Tongue (tissue), 2 donors: ENCODE results near the gene TENT5C. TPM values are rescaled to one million over a fixed set of nuclear protein-coding genes. Genes with fewer than 3 reads are reported as not detected.
A peak's percentile ranks its signal among the peaks of the same experiment; 100 is the strongest.

Experiments
- DNase-seq: peaks from one replicate; pipeline ENCODE4 v3.0.0-alpha.2; 2015
- total RNA-seq: library from RNA; depleted of rRNA; stranded (reverse); fragments of >200 nt; gene quantifications from one replicate; pipeline ENCODE4 v1.2.3, GENCODE V29; 2014

TENT5C gene
- total RNA-seq, 1 donor from 2014 or later = 13.3 TPM

DNA sequence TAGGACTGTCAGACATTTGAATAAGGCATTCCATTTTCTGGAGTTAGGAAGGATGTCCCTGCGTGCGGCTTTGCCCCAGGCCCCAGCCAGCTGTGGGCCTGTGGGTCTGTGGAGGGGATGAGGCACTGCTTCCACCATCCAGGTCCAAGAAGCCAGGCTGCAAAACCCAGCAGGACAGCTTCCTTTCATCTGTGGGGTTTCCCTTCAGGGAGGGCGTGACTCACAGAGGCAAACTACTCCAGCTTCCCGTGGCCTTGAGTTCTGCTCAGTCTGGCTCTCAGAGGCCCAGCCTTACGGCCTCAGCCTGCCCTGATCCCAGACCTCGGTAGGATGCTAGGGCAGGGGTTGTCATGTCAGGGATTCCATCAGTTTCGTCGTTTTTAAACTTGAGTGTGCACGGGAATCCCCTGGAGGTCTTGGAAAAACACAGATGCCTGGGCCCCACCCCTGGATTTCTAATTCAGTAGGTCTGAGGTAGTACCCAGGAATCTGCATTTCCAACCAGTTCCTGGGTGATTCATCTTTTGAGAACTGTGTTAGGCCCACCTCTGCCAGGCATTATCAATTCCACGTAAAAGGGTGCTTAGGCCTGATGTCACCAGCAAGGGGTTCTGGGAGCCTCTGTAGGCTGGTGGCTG, 32.3 kb upstream of the TENT5C start:
- no peak for DNase-seq

DNA sequence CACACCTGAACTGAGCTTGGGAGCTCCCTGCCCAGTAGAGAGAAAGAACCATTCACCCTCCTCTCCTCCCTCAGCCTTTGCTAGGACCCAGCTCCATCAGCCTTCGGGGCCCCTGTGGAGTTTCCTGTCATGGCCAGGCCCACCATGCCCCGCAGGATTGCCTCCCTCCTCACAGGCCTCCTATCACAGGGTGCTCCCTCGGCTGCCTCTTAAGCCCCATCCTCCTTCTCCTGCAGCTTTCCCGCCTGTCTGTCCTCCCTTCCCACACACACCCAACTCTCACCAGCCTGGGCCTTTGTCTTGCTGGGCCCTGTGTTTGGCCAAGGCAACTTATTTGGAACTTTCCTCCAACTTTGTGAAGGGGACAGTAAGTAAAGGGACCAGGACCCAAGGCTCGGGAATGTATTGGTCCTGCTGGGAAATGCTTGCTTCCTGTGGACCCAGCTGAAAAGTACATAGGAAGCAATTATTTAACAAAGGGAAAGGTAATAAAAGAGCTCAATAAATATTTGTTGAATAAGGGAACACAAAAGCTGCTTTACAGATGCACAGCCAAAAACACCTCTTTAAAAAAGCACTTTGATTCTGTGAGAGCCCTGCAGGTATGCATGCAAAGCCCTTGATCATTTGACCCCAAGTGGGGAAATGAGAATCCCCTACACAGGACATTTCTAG, 31.6 kb upstream of the TENT5C start:
- no peak for DNase-seq

GRCh38 chr1:117575586-117576225, 30.1 kb upstream of the TENT5C start:
- no peak for DNase-seq

DNA sequence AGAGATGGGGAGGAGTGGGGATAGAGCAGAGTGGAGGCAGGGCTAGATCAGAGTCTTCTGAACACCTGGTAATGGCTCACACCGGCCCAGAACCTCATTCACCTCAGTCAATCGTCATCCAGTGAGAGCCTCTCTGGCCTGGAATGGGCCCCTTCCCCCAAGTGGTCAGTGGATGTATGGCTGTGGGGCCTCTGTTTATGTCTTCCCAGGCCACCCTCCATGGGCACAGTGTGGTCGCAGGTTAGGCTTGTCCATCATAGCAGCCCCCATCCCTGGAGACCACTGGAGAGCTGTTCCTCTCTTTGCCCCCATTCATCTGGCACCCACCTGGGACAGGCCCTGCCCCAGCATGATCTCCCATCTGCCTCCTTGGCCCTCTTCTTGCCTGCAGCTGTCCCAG, 29.6 kb upstream of the TENT5C start:
- DNase-seq = no peak

GRCh38 chr1:117577191-117577885, 28.5 kb upstream of the TENT5C start:
- DNase-seq = no peak

GRCh38 chr1:117578466-117578865, 27.4 kb upstream of the TENT5C start:
- DNase-seq = no peak

DNA sequence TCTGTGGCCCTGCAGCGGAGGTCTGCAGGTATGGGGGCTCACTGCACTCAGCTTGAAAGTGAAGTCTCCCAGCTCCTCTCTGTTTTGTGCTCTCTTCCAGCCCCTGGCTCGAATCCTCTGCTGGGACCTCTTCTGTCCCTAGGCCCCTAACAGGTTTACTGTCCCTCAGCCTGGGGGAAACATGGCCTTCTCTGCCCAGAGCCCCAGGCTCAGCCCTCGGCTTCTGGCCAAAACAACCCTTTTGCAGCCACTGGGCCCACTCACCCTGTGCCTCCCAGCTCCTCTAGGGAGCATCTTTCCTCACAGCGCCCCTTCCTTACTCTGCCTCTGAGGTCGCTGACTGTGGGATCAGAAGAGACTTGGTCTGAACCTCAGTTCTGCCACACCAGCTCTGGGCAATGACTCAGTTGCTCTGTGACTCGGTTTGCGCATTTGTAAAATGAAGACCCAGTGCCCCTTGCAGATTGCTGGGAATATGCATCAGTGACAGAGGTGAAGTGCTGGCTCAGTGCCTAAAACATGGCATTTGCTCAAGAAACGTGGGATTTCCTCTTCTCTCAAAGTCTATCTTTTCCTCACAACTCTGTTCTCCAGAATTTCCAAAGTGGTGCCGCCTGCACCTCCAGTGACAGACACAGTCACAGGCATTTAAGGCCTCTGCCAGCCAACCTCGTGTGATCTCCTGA, 26.5 kb upstream of the TENT5C start:
- no peak for DNase-seq

- DNase-seq = no peak
Measured at GRCh38 chr1:117580436-117580835, 25.4 kb upstream of the TENT5C start.

GRCh38 chr1:117580882-117581281, 25.0 kb upstream of the TENT5C start:
- DNase-seq = no peak

DNA sequence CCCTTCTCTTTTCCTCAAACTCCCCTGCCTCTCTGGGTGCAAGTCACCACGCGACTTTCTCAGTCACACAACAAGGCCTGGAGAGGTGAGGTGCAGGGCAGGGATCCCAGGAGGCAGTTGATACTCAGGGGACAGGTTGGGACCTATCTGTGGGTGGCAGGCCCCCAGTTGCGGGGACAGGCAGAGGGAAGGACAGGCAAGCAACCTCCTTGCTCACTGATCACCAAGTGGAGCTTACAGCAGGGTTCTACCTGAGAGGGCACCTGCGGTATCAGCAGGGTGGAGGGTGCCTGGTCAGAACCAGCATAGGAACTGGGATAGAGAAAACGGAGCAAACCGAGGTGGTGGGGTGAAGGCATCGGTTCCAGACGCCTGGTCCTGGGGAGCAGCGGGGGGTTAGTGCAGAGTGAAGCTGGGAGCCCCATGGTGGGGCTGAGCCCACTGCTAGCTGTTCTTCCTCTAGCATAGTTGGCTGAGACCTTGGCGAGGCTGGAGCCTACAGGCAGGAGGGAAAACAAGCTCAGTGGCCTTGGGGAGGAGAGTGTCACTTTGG, 24.4 kb upstream of the TENT5C start:
- DNase-seq = no peak

DNA sequence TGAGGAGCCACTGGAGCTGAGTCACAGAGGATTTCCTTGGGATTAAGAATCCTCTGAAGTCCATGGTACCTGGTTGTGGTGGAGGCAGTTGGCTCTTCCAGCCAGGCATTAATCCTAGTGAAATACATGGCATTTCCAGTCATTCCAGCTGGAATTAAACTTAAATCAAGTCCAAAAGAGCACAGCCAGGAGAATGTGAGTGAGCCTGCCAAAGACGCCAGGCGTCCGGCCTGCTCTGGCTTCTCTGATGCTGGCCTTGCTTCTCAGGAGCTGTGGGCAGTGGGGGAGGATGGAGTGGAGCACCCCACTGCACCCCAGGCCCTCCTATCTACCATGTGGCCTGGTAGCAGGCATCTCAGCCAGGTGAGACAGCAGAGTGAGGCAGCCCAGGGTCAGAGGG, 23.4 kb upstream of the TENT5C start:
- DNase-seq = no peak

- no peak for DNase-seq
Measured at GRCh38 chr1:117583247-117583646, 22.6 kb upstream of the TENT5C start.

DNA sequence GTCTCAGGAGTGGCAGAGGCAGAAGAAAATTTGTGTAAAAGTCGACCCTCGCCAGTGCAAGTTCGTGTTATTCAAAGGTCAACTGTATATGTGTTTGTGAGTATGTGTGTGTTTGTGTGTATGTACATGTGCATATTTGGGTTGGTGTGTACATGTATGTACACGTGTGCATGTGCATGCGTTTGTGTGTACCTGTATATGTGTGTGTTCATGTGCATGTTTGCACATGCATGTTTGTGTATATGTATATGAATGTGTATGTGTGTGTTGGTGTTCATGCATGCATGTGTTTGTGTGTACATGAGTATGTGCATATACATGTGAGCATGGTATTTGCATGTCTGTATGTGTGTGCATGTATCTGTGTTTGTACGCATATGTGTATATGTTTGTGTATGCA, 21.7 kb upstream of the TENT5C start:
- no peak for DNase-seq

DNA sequence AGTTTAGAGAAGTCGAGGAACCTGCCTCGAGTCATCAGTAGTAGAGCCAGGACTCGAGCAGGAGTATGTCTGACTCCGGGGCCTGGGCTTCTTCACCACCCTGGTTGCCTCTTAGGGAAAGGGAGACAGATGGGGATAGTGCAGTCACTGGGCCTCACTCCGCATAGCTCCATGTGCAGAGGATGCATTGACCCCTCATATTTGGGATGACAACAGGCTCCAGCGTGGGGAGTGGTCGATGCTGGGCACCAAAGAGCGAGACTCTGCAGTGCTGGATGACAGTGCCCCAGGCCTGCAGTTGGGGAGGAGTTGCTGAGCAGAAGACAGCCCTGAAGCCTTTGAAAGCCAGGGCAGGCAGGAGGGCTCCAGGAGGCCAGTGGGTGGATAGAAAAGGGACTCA, 20.8 kb upstream of the TENT5C start:
- no peak for DNase-seq

GRCh38 chr1:117586337-117586736, 19.5 kb upstream of the TENT5C start:
- no peak for DNase-seq

GRCh38 chr1:117586747-117587498, 18.9 kb upstream of the TENT5C start:
- no peak for DNase-seq

DNA sequence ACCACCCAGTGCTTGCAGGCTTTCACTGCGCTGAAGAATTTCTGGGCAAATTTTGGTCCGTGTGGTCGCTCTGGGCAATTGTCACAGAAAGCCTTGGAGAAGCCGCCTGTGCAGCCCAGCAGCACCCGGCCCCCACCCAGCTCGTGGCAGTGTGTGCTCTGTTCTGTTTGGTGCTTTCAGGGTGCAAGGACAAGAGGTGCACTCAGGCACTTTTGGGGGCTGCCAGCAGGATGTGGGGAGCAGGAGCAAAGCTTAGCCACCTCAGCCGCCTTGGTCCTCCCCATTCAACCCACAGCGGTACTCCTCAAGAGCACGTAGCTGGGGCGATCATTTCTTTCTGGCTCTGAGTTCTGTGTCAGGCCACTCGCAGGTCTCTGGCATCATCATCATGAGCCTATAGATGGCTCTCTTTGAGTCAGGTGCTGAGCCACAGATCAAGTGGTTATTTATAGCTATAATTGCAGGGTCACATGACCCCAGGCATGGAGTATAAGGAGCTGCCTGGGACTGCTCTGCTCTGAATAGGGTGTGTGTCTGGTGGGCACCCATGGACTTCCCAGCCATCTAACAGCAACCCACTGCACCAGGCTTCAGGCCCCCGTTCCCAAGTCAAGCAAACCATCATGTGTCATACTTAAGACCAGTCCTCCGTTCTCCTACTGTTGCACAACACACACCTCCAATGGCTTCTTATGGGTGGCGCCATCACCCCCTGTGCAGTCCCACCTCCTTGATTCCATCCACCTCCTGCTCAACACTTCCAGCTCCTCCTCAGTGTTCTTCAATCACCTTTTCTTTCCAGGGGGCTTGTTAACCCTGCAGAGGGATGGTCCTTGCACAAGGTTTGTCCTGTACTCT, 18.1 kb upstream of the TENT5C start:
- no peak for DNase-seq

- DNase-seq = no peak
Measured at GRCh38 chr1:117589544-117589943, 16.3 kb upstream of the TENT5C start.

GRCh38 chr1:117590273-117590925, 15.4 kb upstream of the TENT5C start:
- DNase-seq = no peak

DNA sequence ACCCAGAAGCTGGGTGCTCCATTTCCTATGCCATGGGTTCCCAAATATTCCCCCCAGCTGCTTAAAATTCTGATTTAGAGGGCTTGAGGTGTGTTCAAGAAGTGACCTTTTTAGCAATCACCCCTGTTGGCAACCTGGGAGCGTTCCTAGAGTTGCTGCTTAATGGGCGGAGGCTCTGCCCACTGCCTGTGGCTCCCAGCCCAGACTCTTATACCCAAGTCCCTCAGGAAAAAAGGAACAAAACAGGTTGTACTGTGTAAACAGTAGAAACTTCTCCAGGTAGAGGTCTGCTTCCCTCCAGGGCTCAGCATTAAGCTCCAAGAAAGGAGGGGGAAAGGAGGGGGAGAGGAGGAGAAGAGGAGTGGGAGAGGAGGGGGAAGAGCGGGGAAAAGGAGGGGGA, 14.6 kb upstream of the TENT5C start:
- peak; percentile 22 for DNase-seq
